OCI-LY7 (cell line): ENCODE data around the gene SLC16A3. TPM values are rescaled to one million over a fixed set of nuclear protein-coding genes. Genes with fewer than 3 reads are reported as not detected.
A peak's percentile ranks its signal among the peaks of the same experiment; 100 is the strongest.

Source experiments
- BruUV-seq: library from RNA; stranded (reverse); fragments of 400-500 nt; replicated peaks from 2 replicates; lab custom pipeline; 2021; lab: Mats Ljungman, UMichigan
- CTCF ChIA-PET: fragments of 300-600 bp; sonication (Branson Sonifier 250); formaldehyde crosslinking; loops from one replicate; lab custom pipeline; 2022; ENCODE audit warnings: antibody characterized with exemption; ENCODE audit not compliant: unreplicated experiment; lab: Charles Lee
- POLR2A ChIA-PET: fragments of 300-600 bp; sonication (Branson Sonifier 250); formaldehyde crosslinking; loops from one replicate; lab custom pipeline; 2022; ENCODE audit warnings: antibody characterized with exemption; lab: Charles Lee
- DNase-seq: peaks from one replicate; pipeline ENCODE4 v3.0.0-alpha.2; 2015; ENCODE audit warnings: low spot score
- H2AFZ ChIP-seq: fragments of 200-600 bp; sonication (generic), shearing (Covaris generic); 2 replicates; pipeline ENCODE4 v1.6.1; 2014; ENCODE audit warnings: mild to moderate bottlenecking, antibody characterized with exemption, low read length, moderate library complexity
- H3K27ac ChIP-seq: fragments of 200-600 bp; sonication (generic); 2 replicates; pipeline ENCODE4 v1.5.1; 2014; ENCODE audit warnings: mixed run types, low read depth, mild to moderate bottlenecking, moderate library complexity, low read length, inconsistent platforms; ENCODE audit not compliant: poor library complexity, severe bottlenecking
- H3K36me3 ChIP-seq: fragments of 200-600 bp; sonication (generic); 2 replicates; pipeline ENCODE4 v1.6.1; 2014; ENCODE audit warnings: mild to moderate bottlenecking, antibody characterized with exemption, low read length, moderate library complexity, mixed read lengths; ENCODE audit not compliant: insufficient read depth
- H3K4me1 ChIP-seq: fragments of 200-600 bp; sonication (generic); 2 replicates; pipeline ENCODE4 v1.5.1; 2014; ENCODE audit warnings: mild to moderate bottlenecking, low read length; ENCODE audit not compliant: insufficient read depth, poor library complexity, severe bottlenecking
- H3K4me2 ChIP-seq: fragments of 200-600 bp; sonication (generic); 2 replicates; pipeline ENCODE4 v1.6.1; 2014; ENCODE audit warnings: mild to moderate bottlenecking, low read length
- H3K4me3 ChIP-seq: fragments of 200-600 bp; sonication (generic); 2 replicates; pipeline ENCODE4 v1.5.1; 2014; ENCODE audit warnings: mild to moderate bottlenecking, low read depth, low read length; ENCODE audit not compliant: poor library complexity, severe bottlenecking
- H3K79me2 ChIP-seq: fragments of 200-600 bp; sonication (generic); 2 replicates; pipeline ENCODE4 v1.6.1; 2016; ENCODE audit warnings: low read depth, mild to moderate bottlenecking, low read length, moderate library complexity, mixed read lengths; ENCODE audit not compliant: insufficient read depth
- H3K9me2 ChIP-seq: fragments of 200-600 bp; sonication (generic); 2 replicates; pipeline ENCODE4 v1.6.1; 2016; ENCODE audit warnings: mild to moderate bottlenecking, low read length, mixed read lengths; ENCODE audit not compliant: insufficient read depth
- H3K9me3 ChIP-seq: fragments of 200-600 bp; sonication (generic); 2 replicates; pipeline ENCODE4 v1.6.1; 2014; ENCODE audit warnings: mild to moderate bottlenecking, mixed run types, low read length, mixed read lengths
- H4K20me1 ChIP-seq: fragments of 200-600 bp; sonication (generic); 2 replicates; pipeline ENCODE4 v1.6.1; 2014; ENCODE audit warnings: mild to moderate bottlenecking, antibody characterized with exemption, low read length, moderate library complexity, mixed read lengths; ENCODE audit not compliant: insufficient read depth
- EZH2phosphoT487 ChIP-seq: fragments of 200-600 bp; sonication (generic); IDR thresholded peaks from 2 replicates; pipeline ENCODE4 v1.6.1; 2018; ENCODE audit warnings: low read depth, borderline replicate concordance, mild to moderate bottlenecking, mixed run types, antibody characterized with exemption, low read length, moderate library complexity, mixed read lengths
- intact Hi-C: fragments of 100-400 bp; cut with micrococcal nuclease; formaldehyde crosslinking; loops from one replicate; pipeline ENCODE4 v1.10.0; 2022; ENCODE audit not compliant: unreplicated experiment
- total RNA-seq, 2 experiments: library from RNA; depleted of rRNA in 1 of 2; stranded (reverse); fragments of >200 nt in 1 of 2; shearing (Covaris generic) in 1 of 2; gene quantifications; 2 replicates each; pipeline ENCODE4 v1.2.3, GENCODE V29; 2014 to 2022
- TF ChIP-seq, protein P1 (sequence below): fragments of 200-600 bp; sonication (generic); conservative IDR thresholded peaks from 2 replicates; pipeline ENCODE4 v1.5.1; 2014; ENCODE audit warnings: mild to moderate bottlenecking, antibody characterized with exemption, low read length, moderate library complexity, mixed read lengths

Gene SLC16A3
- total RNA-seq, 2 experiments from 2014 or later = 21.6 to 55.0 TPM

GRCh38 chr17:82246365-82247181 lies 17.7 kb downstream of the SLC16A3 start:
- DNase-seq = no peak

GRCh38 chr17:82247182-82247823 lies 18.5 kb downstream of the SLC16A3 start:
- Histone ChIP-seq H3K4me1 (no peaks in the 10 kb centered on the region), H3K9me2 (no peaks in the 10 kb centered on the region), H3K4me3 (no peak overlapping the region), H3K4me2 (no peak overlapping the region), H3K9me3 (no peaks in the 10 kb centered on the region), H4K20me1 (no peaks in the 10 kb centered on the region), H3K79me2 (no peaks in the 10 kb centered on the region), H3K27ac (no peak overlapping the region), H3K36me3 (peaks cover 97% of the 10 kb centered on the region), H2AFZ (no peak overlapping the region)
- intact Hi-C loops = no loop called here
- TSS peak; percentile 30 for BruUV-seq
- POLR2A ChIA-PET = no interaction called here
- no peak for DNase-seq
- CTCF ChIA-PET = no interaction called here
- TF ChIP-seq EZH2phosphoT487 = no peak
- TF ChIP-seq, protein P1, sequence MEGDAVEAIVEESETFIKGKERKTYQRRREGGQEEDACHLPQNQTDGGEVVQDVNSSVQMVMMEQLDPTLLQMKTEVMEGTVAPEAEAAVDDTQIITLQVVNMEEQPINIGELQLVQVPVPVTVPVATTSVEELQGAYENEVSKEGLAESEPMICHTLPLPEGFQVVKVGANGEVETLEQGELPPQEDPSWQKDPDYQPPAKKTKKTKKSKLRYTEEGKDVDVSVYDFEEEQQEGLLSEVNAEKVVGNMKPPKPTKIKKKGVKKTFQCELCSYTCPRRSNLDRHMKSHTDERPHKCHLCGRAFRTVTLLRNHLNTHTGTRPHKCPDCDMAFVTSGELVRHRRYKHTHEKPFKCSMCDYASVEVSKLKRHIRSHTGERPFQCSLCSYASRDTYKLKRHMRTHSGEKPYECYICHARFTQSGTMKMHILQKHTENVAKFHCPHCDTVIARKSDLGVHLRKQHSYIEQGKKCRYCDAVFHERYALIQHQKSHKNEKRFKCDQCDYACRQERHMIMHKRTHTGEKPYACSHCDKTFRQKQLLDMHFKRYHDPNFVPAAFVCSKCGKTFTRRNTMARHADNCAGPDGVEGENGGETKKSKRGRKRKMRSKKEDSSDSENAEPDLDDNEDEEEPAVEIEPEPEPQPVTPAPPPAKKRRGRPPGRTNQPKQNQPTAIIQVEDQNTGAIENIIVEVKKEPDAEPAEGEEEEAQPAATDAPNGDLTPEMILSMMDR = no peak

More at GRCh38 chr17:82246365-82247181, 17.7 kb downstream of the SLC16A3 start:
- Histone ChIP-seq H3K9me3 (no peaks in the 10 kb centered on the region), H4K20me1 (no peaks in the 10 kb centered on the region), H3K4me2 (no peak overlapping the region), H3K4me1 (no peaks in the 10 kb centered on the region), H3K79me2 (no peaks in the 10 kb centered on the region), H2AFZ (no peak overlapping the region), H3K27ac (no peak overlapping the region), H3K36me3 (peaks cover 92% of the 10 kb centered on the region), H3K9me2 (no peaks in the 10 kb centered on the region), H3K4me3 (no peak overlapping the region)
- CTCF ChIA-PET = no interaction called here
- BruUV-seq = no TSS peak
- intact Hi-C loops = no loop called here
- POLR2A ChIA-PET = no interaction called here
- no peak for TF ChIP-seq EZH2phosphoT487
- TF ChIP-seq, protein P1 = no peak
